GM18520 (cell line): ENCODE data around the gene CHD2.

Experiments used
- ATAC-seq: cut with Tn5 transposase; IDR thresholded peaks from one replicate; pipeline ENCODE4 v1.9.1; 2021; ENCODE audit not compliant: unreplicated experiment

CHD2 gene

DNA sequence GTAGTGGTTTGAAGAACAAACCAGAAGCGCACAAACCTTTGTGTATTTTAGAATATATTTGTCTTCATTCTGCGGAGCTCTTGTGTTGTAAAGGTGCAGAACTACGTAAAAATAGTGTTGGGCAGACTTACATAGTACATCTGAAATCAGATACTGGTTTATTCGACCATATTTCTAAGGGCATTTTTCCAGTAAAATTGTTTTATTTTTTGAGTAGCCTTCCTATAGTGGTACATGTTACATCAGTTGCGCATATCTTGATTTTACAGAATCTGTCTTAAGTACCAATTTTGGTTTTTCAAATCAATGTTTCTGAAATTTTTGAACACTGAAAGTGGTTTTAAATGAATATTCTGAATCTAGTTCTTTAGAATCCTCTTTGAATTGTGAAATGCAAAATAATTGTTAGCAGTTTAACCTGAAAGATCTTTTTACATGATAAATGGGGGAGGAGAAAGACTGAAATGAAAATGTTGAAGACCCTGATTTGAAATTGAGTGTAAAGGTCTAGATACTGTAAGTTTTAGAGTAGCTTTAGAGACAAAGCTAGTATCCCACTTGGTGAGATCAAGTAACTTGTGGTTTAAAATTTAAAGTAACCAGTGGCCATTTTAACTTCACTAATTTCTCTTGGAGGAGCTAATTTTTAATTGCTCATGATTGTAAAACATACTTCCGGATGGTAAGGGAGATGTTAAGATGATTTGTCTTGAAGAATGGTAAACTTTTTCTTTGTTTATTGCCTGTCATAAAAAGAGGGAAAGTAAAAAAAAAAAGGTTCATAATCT lies 15.5 kb upstream of the CHD2 start:
- no peak for ATAC-seq

DNA sequence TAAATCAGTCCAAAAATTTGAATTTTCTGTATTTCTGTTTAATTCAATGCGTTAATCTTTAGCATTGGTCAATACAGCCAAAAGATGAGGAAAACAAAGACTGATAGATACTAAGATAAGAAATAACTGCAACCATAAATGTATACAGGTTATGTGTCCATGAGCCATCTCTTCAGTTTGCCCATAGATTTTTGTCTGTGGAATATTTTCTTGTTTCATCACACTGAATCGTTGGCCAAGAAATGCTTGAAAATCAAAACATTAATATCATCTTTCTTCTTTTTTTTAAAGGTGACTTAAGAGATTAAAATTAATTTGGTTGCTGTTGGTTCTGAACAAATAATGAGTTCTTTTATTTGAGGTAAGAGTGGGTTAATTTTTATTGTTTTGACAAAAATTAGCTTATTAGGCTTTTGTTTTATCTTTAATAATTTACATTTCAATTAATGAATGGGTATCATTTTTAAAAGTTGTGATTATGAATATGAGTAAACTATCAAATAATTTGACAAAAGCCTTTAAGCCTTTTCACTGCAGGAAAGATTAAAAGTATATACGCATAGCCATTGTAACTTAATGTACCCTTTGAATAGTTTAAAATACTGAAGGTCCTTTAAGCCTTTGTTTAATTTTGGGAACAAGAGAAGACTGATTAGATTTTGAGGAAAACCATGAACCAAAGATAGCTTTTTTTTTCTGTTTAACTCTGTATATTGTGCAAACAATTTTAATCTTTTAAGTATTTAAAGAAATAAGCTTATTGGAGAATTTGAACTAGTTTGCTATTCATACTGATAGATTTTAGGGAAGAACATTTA lies 14.7 kb upstream of the CHD2 start:
- no peak for ATAC-seq

DNA sequence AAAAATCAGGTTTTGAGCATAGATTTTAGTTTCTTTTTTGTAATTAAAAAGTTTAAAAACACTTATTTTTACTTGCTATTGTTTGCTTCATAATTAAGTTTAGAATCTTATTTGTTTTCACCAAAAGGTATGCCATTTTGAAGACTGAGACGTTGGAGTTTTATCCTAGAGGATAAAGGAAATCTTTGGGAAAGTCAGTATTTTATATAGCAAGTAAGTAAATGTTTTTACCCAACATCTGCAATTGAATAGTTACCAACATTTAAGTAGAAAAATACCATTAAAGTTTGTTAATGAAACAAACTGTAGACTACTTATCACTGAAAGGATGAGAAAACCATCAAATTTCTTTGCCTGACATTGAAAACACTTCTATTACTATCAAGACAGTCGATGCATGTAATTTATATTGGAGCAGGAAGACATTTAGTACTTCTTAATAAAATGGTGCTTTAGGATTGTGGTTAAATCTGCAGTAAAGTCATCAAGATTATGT lies 14.0 kb upstream of the CHD2 start:
- no peak for ATAC-seq

DNA sequence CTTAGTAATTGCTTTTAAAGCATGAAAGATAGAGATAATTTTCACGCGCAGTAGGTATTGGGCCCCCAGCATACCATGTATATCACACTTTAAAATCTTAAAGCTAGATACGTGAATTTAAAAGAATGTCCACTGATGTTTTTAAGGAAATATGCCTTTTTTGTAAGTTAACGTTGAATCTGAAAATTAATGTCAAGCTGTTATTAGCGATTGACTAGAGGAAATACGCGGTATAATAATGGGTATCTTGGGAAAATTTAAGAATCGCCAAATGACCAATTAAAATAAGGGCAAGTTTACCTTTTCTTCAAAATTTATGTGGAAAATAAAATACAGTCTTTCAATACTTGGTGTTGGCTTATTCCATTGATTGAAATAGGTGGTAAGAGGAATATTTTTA lies 13.3 kb upstream of the CHD2 start:
- no peak for ATAC-seq

DNA sequence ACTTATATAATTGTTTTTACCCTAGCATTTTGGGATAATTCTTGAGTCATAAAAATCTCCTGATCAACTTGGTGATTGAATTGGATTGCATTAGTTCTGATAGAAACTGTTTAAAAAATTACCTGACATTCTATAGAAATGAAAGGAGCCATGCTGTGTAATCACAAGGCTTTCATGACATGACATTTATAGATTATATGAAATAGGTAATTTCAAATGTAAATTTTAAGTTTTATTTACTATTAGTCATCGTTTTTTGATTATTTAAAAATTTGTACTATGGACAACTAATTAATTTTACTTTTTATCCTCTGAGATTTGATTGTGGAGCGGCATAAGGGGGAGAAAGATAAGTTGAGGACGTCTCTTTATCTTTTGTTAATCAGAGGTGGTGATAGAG lies 12.3 kb upstream of the CHD2 start:
- ATAC-seq, result no peak

DNA sequence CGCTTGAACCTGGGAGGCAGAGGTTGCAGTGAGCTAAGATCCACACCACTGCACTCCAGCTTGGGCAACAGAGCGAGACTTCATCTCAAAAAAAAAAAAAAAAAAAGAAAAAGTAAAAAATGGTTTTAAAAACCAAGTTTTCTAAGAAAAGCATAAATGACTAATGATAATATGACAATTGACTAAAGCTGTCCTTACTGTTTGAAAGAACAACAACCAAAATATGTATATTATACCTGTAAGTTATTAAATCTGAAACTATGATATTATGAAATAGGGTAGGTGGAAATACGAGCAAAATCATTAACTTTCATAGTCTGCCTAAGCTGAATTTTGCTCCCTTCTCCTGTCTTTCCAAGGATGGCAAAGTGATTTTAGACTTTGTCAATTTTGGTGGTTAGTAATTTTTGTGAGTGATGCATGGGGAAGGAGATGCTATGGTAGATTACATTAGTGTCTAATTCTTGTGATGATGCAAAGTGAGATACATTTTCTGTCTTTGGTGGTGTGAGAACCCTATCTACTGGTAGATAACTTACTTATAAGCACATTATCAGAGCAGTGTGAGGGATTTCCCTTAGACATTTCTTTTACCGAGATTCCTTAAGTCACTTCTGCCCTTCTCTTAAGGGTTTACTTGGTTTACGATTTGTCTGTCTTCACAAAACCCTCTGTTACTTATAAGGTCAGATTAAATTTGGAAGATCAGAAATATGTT lies 10.6 kb upstream of the CHD2 start:
- no peak for ATAC-seq

DNA sequence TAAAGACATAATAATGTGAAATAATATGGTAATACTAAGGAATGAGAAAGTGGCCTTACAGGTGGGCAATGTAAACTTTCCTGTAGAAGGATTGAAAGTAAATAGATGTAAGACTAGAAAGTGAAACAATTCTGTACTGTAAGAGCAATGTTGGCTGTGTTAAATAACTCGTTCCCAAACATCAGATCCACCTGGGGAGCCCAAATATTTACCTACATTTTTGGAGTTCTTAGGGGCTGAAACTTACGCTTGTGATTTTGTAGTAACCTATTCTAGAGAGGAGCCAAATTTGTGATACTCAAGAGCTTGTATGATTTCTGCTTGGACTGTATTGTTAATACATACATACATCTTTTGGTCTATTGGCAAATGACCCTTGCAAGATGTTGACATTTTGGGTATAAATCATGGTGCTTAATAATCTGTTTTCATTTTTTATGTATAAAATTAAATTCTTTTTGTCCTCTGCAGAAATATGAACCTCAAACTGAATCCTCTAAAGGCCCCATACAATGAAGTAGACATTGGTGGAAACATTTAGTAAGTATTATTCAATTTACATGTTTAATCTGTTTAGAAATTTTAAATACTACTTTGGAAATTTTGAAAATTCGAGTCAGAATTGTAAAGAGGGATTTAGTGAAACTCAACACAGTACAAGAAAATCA lies 8.5 kb upstream of the CHD2 start:
- no peak for ATAC-seq

DNA sequence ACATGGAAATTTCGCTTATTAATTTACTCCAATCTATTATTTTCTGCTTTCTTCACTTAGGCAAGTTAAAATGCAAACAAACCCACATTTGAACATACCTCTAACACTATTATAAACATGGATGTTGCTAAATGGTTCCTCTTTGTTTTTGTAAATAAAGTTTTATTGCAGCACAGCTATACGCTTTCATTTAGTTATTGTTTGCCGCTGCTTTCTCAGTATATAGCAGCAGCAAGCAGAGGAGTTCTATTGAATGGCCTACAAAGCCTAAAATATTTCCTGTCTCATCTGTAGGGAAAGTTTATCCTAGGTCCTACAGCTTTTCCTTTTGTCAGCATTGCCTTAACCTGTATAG lies 7.9 kb upstream of the CHD2 start:
- ATAC-seq, result no peak

DNA sequence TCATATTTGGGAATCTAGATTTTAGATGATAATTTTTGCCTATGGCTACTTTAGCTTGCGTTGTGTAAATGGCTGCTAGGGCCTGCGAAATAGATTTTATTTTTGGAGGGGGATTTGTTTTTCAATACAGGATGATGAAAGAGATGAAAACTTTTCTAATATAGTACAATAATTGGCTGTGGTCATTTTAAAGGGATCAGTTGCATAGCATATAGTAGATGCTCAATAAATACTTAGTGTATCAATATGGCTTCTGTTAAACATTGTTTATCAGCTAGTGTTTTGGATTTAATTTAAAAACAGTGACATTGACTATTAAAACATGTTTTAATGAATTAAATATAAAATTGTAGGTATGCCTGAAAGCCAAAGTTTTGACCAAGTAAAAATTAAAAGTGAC lies 6.9 kb upstream of the CHD2 start:
- no peak for ATAC-seq

DNA sequence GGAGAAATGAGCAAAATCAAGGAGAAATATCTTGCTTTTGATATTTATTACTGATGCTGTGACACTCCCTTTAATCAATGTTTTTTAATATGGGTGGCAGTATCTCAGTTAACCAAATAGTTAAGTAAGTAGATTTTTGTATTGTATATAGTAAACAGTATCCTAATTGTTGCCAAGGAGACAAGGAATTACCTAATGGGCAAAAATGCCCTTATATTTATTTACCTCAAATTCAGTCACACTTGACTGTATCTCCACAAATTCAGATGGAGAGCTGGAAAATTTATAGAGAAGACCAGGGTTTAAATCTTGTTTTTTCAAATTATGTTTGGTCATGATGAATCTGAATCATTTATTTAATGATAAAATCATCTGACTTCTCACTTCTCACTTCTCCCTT lies 3.6 kb upstream of the CHD2 start:
- ATAC-seq, result no peak

DNA sequence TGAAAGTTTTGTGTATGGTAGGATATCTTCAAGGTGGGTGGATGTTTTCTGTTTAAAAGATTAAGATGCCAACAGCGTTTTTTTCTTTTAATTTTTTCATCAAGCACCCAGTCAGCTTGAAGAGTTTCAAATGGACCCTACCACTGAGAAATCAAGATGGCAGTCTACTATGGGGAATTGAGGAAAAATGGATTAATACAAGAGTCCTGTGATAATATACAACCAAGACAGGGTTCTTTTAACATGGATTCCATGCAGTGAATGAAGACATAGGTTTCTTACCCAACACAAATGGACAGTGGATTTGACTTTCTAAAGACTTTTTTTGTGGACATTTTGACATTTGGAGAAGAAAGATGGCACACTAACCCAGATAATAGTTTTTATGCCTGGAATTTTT lies 2.5 kb upstream of the CHD2 start:
- ATAC-seq, result no peak

DNA sequence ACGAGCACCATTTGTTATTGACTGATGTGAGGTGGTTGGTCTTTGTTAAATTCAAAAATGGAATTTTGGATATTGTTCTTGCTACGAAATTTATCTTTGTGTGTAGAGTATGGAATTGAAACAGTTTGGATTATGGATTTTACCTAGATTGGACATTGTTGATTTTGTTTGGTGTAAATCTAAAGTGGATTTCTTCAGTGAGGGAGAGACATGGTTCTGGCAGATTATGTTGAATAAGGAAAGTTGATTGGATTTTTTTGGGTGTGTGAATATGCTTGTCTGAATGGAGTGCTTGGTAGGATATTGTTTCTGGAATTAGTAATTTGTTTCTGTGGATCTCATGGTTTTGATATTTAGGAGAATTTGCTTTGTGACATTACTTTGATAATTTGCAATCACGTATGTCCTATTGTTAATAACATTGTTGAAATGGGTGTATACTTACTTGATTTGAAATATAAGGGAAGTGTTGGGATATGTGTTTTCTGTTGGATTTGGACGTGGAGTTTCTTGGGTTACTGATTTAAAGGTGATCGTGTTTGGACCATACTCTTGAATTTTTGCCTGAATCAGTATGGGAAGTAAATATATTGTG lies 1.0 kb upstream of the CHD2 start:
- no peak for ATAC-seq

DNA sequence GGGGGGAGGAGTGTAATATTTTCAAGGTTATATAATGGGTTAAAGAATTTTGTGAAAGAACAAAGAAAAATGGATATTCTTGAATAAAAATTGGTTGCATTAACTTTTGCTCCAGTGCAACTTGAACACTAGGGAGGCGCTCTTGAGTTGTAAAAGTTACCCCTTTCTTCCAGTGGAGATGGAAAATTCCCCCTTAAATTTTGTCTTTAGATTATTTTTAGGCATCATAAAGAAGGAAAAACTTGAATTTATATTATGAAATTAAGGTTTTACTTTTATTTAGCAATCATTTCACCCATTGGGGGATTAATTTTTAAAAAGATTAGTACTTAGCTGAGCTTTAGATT lies 550 bp upstream of the CHD2 start:
- ATAC-seq, result no peak

DNA sequence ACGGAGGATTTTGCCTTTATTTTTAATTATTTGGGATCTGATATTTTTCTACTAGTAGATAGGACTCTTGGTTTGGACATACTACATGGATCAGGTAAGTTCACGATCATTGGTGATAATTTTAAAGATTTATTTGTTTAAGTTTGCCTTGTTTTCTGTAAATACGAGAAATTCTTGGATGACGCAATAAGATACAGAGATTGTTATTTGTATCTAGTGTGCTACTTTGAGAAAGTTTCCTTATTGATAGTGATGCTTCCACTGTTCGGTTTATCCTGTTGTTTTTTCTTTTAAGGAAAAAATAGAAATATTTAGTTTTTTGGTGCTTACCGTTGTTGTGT lies 577 bp downstream of the CHD2 start:
- ATAC-seq, result no peak

DNA sequence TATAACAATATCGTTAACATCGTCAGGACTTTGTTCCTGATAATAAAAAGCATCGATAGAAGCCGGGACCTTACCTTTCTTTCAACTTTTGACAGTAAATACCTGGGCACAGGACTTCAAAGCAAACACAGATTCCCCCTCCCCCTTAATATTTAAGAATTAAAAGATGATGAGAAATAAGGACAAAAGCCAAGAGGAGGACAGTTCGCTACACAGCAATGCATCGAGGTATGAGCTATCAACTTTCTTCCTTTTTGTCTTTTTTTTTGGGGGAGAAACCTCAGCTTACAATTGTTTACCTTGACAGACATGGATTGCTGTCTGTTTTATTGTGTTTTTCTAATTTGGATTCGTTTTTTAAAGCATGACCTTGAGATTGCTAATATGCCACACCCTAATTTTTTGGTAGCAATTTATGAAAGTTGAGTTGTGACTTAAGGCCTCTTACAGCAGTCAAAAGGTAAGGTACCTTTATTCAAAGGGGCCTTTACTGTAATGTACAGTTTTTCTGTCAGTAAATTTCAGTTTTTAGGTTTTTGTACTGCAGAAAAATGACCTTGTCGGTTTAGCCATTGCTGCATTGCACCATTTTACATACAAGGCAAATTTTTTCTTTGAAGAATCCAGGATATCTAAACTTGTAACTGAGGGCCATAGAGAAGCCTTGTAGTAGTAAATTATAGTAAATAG lies 1.1 kb downstream of the CHD2 start:
- no peak for ATAC-seq

DNA sequence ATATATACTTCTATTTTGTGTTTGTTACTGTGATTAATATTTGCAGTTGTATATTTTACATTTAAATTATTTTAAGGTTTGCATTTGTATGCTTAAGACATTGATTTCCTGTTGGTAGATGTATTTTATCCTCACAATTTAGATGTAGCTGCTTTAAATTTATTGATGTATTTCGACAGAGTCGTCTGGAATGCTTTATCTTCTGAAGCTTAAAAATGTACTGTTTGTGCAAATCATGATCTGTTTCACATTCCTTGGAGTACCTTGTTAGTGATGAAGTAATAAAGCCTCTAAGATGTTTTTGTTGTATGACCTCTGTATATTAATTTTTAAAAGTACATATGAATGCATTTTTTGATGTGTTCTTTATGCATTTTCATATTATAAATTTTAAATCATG lies 1.9 kb downstream of the CHD2 start:
- no peak for ATAC-seq

DNA sequence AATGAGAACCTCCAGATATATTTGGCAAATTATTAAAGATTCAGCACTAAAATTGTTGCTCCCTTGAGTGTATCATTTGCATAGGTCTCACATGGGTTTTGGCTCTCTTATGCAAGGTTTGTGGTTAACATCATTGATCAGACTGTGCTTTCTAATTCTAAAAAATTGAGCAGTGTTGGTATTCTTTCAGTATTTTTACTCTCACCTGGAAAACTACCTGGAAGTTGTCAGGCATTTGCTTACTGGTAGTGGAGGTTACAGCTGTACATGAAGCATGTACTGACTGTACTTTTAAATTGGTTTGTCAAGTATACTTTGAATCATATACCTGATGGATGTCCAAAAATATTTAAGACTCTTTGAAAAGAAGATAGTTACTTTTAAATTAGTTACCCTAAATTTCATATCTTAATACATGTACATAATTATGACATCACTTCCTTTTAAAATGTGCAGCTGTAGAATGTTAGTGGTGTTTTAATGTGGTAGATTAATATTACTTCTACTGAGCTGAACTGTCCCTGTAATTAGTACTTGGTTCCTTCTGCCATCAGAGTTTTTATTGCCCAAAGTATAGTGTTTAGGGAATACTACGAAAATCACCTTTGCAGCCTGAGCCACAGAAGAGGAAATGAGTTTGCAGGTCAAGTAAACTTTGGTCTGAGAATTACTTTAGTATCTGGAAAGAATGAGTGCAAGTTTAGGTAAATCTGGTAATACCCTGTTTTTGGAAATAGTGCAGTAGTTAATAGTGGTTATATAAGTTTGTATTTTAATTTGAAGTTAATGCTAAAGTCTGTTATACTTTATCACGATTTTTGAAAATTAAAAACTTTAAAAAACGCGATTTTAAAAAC lies 2.8 kb downstream of the CHD2 start:
- ATAC-seq, result no peak

DNA sequence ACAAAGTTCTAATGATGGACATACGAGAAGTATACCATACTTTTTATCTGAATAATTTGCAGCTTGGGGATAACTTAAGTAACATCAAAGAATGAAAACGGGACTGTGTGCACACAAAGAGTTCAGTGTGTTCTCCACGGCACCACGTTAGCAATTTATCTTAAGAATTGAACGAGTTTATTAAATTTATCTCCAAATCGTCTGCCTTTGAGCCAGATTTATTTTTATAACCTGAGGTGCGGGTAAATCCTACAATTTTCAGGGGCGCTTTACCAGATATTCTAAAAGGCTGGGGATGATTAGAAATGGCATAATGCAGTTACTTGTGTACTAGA lies 3.5 kb downstream of the CHD2 start:
- ATAC-seq, result no peak

DNA sequence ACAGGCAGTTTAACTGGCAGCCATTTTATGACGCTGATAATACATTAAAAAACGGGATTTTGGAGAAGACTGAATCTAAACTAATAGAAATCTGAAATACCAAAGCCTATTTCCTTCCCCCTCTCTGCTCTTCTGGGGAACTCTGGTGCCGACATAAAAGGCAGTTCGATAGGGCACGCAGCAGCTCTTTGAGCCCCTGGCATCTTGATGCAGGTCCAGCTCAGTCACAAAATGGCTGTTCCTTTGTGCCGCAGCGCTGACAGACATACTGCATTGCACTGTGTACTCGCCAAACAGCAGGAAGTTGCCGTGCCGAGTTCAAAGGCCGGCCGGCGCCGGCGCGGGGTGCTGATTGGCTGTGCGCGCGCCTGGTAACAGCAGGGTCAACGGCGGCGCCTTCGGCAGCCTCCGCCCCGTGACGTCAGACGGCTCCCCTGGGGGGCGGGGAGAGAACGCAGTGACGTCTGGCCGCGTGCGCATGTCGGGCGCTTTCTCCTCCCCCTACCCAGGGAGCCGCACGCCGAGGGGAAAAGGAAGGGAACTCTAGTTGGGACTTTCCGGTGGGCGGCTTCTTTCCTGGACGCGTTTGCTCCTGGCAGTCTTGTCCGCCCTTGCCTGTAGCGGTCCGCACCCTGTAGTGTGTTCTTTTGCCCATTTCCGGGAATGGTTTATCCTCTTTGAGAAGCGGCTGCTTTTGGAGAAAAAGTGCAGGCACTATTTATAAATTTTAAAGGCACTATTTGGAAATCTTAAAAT lies 4.0 kb downstream of the CHD2 start:
- peak; percentile 80 for ATAC-seq
